Activated CD8-positive, alpha-beta memory T cell treated with anti-CD3 and anti-CD28 coated beads, Interleukin-2, amount 50 U/mL, for 1 hour (primary cell): ENCODE data around the gene MEPCE.

Source experiments
- DNase-seq: peaks from one replicate; pipeline ENCODE4 v3.0.0-alpha.2; 2020; ENCODE audit errors: extremely low read depth

Gene MEPCE

DNA sequence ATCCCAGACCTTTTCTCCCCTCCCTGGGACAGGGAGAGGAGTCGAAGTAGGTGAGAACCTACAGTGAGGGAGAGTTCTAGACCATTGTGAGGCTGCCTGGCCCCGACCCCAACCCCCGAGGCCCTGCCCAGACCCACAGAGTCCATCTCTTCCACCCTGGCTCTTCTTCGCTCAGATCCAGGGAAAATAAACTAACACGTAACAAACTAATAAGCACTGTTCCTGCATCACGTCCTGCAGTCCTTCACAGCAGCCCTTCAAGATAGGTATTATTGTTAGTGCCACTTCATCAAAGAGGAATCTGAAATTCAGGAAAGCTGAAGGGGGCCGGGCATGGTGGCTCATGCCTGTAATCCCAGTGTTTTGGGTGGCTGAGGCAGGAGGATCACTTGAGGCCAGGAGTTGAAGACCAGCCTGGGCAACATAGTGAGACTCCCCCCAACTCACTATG is 34.6 kb downstream of the MEPCE start, which contains the start of gene SPACDR:
Gene SPACDR, minus strand, starts transcription at position 51 of the 451 bp plus-strand sequence. CDS start 235 bp downstream, outside the sequence.
- no peak for DNase-seq

DNA sequence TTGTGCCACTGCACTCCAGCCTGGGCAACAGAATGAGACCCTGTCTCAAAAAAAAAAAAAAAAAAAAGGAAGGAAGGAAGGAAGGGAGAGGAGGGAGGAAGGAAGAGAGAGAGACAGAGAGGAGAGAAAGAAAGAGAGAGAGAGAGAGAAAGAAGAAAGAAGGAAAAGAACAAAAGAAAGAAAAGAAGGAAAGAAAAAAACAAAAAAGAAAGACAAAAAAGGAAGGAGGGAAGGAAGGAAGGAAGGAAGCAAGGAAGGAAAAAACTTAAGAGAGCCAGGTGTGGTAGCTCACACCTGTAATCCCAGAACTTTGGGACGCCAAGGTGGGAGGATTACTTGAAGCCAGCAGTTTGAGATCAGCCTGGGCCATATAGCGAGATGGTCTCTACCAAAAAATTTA is 35.2 kb downstream of the MEPCE start:
- DNase-seq = no peak

- no peak for DNase-seq
These were observed 35.7 kb downstream of the MEPCE start for GRCh38 chr7:100465299-100465698.

DNA sequence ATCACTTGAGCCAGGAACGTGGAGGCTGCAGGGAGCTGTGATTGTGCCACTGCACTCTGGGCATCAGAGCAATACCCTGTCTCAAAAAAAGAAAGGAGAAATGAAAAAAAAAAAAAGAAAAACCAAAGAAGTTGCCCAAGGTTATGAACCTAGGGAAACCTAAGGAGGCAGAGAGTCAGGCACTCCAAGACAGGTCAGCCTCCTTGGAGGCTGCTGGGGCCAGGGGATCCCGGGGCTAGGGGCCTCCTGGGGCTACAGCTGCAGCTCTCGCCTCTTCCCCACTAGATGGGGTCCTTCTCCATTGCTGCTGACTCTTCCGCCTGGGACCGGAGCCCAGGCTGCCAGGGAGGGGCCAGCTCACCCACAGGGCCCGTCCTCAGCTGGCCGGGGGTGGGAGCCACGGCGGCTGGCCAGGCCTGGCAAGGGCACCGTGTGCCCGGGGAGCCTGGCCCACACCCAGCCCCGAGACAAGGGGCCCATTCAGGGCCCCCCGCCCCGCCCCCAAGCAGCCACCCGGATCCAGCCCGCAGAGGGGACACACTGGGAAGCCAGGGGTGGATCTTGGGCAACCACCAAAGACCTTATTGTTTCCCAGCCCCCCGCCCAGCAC is 36.2 kb downstream of the MEPCE start:
- DNase-seq = no peak

DNA sequence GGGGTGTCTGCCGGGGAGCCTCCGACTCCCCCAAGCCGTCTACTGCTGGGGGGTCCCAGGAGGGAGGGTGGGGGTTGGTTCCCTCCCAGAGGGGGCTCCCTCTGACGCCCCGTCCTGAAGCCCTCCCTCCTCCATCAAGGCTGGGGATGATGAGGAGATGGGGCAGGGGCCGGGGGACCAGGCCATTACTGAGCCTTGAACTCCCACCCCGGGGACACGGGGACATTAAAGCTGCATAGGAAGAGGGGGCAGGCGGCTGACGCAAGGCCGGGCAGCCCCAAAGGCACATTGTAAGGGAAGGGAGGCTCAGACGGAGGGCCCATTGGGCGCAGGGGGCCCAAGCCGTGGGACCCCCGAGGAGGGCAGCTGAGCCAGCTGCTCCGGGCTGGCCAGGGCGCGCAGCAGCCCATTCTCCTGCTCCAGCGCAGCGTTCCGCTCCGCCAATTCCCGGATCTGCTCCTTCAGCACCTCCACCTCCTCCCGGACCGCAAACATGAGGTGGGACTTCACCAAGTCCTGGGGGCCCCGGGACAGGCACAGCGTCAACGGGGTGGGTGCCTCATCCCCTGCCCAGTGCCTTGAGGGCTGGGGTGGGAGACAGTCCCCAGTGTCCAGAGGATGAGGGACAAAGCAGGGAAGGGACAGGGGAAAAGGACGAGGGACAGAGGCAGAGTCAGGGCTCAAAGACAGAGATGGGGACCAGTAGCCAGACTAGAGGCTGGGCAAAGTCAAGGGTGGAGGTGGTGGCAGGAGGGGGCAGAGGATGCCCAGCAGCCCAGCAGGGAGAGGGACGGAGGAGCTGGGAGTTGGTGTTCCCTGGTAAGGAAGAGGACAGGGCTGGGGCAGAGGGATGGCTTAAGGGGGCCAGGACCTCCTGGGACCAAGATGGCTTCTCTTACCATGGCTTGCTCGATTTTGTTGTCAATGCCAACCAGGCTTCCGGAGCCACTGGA is 37.3 kb downstream of the MEPCE start:
- no peak for DNase-seq

DNA sequence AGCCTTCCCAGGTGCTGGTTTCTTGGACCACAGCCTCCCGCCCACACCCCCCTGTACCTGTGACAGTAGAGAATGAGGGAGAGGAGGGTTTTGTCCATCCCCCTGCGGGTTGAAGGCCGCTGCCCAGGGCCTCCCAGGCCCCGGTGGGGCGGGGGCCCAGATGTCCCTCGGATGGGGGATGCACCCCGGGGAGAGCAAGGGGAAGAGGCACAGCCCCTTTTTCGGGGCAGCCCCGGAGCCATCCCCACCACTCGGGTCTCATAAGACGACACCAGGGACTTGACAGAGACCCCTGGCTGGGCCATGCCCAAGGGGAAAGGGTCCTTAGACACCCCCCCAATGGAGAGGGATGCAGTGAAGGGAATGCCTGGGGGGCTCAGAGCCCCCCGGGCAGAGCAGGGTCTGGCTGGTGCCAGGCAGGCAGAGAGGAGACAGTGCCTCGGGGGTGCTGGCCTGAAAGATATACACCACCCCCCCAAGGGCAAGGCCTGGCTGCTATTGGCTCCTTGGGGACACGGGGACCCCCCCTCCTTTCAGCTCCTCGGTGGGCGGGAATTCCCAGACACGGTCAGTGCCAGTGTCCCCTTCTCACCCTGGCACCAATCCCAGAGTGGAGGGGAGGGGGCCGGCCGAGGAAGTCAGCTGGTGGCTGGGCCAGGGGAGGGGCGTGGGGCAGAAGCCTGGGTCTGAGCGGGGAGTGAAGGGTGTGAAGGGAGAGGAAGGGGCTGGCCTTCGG is 38.2 kb downstream of the MEPCE start:
- no peak for DNase-seq

DNA sequence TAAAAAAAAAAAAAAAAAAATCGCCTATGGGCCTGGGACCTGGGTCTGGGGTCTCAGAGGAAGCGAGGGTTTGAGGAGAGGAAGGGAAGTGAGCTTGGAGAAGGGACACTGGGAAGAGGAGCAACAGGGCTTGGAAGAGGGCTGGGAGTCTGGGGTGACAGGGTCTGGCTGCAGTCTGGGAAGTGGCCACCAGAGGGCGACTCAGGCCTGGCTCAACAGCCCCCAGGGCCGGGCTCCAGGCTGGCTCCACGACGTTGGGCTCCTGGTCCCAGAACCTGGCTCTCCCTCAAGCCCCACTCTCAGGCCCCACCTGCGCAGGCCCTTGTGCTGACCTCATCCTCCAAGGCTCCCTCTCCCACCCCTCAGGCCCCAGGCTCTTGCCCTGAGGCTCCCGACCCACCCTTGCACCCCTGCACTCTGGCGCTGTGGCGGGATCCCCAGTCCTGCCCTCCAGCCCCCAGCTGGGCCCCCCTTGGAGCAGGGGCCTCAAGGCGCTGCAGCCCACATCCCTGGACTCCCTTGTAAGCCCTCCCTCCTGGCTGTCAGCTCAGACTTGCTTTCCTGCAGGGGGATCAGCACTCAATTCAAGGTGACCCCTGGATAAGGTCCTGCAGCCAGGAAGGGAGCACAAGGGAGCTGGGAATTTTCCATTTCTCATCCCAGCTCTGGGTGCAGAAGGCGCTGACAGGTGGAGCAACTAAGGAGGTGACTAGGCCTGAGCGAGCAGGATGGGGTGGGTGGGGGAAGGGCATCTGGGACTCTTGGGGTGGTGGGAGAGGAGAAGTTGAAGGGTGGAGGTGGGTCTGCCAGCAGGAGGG is 39.8 kb downstream of the MEPCE start:
- peak; percentile 30 for DNase-seq

DNA sequence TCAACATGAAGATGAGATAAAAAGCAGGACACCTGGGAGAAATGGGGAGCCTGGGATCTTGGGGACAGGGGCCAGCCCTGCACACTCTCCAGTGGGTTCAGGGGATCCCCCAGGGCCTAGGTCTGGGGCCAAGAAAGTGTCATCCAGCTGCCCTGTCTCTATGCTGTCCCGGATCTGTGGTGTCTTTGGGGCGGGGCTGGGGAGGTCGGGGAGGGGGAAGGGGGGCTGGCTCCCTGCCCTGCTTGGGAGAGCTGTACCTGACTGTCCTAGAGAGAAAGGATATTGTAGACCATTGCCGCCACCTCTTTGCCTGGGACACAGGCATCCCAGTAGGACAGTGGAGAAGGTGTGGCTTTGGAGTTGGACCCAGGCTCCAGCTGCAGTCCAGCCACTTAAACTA is 41.4 kb downstream of the MEPCE start:
- no peak for DNase-seq

- no peak for DNase-seq
These were observed 42.7 kb downstream of the MEPCE start for GRCh38 chr7:100472121-100472851.

DNA sequence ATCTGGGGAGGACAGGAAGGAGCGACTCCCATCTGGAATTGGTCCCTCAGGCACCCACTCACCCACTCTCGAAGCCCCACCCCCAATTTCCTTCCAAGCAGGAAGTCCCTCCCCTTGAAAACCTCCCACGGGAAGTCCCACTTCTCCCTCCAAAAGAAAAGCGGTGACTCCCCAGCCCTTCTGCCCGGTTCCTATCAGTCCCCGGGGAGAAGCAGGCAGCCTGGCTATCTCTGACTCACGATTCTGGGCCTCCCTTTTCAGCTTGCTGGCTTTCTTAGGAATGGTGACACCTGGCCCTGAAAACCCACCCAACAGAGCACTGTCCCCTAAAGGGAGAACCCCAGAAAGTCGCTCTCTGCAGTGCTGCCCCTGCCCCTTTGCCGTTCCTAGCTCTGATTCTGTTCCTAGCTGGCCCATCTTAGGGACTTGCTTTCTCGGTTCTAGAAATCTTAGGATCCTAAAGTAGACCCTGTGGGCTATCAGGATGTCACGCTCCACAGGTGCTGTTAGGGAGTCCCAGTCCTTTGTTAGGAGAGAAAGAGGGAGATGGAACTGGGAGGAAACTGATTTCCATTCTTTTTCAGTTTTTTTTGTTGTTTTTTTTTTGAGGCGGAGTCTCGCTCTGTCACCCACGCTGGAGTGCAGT is 43.3 kb downstream of the MEPCE start:
- DNase-seq = no peak

DNA sequence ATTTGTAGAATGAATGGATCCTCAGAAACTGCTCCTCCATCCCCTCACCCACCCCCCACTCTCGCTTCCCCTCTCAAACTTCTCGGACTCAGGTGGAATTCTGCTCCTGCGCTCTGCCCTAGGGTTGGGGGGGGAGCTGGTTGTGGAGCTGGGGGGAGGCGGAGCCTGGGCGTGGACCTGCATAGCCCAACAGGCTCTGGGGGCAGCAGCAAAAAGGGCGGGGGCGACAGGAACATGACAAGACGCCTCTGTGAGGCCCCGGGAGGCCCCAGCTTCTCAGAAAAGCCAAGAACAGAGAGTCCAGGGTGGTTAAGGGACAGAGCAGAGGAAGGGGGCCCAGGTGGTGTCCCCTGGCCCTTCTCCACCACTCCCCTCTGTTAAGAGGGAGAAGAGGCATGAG is 45.9 kb downstream of the MEPCE start:
- no peak for DNase-seq

DNA sequence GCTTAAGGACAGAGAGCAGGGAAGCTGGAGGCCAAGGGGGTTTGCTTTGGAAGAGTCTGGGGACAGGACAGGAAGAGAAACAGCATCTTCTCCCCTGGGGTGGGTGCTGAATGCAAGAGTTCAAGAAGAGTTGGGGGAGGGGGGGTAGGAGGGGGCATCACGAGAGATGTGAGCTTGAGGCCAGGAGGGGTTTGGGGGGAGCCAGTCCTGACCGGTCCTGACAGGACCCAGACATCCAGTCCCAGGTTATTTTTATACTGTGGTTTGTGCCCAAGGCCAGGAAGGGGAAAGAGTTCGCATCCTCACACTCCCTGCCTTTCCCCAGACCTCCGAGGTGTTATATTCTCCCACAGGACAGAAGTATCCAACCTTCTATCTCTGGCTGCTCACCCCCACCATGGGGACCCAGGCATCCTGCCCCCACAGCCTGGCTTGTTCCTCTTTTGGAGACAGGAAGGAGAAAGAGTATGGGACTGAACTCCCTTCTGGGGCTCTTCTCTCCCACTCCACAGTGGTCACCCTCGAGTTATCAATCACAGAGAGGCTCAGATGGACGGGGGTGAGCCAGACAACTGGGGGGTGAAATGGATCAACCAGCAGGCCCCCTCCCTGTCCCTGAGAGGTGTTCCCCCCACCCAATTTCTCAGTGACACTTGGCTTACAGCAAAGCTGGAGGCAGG is 46.6 kb downstream of the MEPCE start:
- DNase-seq = no peak

DNA sequence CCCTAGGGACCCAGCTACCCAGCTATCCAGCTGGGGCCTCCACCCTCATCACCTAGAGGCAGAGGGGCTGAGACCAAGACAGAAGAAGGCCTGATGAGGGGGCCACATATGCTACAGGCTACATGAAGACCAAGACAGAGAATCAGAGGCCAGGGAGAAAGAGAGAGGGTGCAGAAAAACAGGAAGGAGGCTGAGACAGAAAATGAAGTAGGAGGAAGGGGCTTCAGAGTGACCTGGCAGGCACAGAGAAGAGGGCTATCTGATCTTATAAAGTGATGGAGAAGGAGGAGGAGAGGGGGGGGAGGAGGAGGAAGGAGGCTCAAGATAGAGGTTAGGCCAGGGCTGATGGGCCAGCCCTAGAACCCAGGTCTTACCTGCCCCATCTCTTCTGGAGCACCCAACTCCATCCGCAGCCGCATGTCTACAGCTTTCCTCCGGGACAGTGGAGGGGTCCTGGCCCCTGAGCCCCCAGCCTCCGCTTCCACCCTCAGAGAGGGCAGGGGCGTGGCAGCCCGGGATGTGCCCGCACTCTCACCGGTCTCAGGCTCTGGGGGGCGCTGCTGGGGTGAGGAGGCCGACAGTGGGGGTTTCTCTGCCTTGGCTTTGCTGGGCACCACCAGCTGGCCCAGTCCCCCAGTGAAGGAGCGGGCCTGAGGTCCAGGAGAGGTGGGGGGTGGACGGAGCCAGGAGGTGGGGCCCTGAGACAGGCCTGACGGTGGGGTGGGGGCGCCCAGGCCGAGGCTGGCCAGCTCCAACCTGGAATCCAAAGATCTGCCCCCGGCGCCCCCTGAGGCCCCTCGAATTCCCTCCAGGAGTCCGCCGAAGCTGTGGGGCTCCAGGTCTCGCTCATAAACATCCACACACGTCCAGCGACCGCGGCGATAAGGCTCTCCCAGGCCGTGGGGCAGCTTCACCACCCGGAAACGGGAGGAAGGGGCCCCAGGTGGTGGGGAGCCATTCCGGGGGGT is 47.6 kb downstream of the MEPCE start:
- DNase-seq = no peak

GRCh38 chr7:100477871-100478267 is 48.2 kb downstream of the MEPCE start:
- no peak for DNase-seq

- DNase-seq = peak; percentile 71
These were observed 49.5 kb downstream of the MEPCE start, which contains the start of gene TSC22D4 for GRCh38 chr7:100478958-100479660. Gene TSC22D4 (minus strand): TSS chr7:100479214. CDS start chr7:100478038, 1,176 bp downstream.

DNA sequence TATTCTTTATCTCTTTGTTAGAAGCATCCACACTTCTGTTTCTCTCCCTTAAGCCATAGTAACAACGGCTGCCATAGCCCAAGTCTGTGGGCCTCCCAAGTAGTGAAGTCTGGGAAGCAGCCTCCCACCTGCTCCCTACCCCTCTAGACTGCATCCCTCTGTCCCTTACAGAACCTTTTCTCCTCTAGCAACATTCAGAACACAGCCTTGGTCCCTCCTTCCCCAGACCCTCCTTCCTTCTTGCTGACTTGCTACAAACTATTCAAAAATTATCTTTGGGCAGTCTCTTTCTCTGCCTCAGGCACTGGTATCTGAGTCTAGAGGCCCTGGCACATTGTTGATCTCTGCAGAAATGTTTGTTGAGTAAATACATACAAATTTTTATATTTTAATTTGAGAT is 51.8 kb downstream of the MEPCE start:
- DNase-seq = no peak

DNA sequence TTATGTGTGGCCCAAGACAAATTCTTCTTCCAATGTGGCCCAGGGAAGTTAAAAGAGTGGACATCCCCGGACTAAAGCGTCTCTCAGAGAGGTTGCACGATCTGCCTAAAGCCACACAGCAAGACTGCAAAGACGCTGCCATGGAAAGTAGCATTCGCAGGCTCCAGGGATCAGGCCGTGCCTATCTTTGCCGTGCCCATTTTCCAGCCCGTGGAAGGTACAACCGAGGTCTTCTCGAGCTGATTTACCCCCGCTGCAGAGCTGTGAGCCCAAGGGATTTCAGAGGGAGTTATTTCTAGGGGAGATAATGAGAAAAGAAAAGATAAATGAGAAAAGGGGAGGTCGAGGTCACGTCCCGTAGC is 53.1 kb downstream of the MEPCE start:
- DNase-seq = no peak
